HG03439 (cell line): Measurements from ENCODE around the gene ME3.
"Not testable (repeated sequence)": the region's sequence is repeated elsewhere in the genome, so short reads cannot be mapped to it uniquely, and the experiment has no call there.

Experiments used
- ATAC-seq: cut with Tn5 transposase; IDR thresholded peaks from one replicate; pipeline ENCODE4 v1.9.1; 2021; ENCODE audit warnings: mild to moderate bottlenecking, moderate library complexity; ENCODE audit not compliant: unreplicated experiment

The ME3 gene

DNA sequence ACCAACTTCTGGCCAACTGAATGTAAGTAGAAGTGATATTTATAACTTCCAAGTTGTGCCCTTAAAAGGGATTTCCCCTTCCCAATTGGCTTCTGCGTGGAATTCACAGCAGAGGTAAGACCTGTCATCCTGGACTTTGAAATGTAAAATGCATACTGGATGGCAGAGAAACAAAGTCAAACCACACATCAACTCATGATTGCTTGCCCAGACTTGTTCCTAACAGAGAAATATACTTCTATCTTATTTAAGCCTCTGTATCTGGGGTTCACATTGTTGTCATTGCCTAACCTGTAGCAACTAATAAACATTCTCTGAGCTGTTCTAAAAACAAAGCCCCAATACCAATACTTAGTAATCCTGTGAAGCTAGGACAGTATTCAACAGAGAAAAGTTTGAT is 6.2 kb downstream of the ME3 start:
- ATAC-seq = no peak

DNA sequence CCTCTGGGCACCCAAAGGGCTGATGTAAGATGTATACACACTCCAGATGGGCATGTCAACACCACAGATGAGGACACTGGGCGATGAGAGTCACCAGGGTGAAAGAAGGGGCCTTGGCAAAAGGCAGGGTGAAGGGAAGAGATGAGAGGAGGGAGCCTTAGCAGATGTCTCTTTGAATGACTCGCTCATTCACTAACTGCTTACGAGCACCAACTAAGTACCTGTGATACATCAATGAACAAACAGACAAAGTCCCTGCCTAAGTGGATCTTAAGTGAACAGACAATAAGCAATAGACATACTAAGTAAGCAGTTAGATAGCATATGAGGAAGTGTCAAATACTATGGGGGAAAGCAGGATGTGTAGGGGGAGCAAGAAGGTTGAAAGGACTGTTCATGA is 7.5 kb downstream of the ME3 start:
- ATAC-seq = no peak

DNA sequence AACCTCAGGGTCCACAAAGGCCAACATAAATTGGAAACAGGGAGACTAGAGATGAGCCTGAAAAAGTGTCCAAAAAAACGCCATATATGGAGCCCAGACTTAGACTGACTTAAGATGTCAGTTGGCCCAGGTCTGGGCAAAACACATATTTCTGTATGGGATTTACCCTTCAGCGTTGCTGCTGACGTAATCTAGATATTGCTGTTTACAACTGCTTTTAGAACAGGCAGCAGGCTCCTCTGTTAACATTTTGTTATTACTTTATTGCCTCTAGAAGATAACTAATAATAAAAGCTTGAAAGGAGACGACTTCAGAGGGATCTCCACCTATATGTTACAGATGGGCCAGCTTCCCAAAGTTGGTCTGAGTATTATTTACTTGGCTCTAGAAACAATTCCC is 8.7 kb downstream of the ME3 start:
- no peak for ATAC-seq

DNA sequence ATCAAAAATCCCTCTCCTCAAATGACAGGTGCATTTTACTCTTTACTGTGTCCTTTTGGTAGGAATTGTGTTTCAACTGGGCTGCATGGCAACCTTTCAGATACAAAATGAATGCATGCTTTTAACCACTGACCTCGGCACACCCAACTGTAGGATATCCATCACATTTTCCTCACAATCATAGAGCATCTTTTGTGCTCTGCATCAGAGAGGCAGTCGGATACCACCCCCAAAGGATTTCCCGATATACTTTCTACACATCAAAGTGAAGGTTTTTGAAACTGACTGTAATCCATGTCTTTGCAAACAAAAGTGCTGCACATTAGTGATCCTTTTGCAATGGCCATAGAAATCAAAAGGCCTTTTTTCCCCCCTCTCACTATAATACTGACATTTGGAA is 9.1 kb downstream of the ME3 start:
- ATAC-seq = no peak

DNA sequence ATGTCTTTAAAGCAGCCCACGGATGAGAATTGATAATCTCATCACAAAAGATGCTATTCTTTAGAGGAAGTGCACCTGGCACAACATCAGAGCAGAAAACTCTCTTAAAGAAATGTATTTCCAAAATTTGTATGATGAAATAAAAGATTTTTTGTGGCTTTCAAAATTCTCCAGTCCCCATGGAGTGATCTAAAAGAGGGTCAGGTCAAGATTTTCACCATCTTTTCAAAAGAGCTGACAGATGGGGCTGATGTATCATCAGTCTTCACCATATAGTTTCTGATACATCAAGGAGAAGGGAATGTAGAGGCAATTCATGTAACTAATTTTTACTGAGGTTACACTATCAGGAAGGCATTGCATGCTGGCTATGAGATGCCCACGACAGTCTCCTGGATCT is 11.7 kb downstream of the ME3 start:
- no peak for ATAC-seq

DNA sequence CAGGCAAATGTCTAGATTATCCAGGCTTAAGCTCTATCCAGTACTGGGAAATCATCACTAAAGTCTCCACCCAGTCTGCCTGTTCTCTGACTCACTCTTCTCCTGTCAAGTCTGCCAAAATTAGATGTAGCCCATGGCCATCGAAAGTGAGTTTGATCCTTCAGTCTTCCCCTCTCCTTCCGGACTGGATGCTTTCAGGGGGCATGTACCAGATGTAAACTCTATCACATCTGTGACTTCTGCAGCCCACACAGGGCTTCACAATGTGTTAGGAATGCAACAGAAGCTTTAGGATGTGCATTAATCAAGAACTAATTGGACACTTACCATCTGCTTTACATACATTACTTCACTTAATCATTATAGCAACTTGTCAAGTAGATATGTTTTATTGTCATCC is 12.3 kb downstream of the ME3 start:
- no peak for ATAC-seq

DNA sequence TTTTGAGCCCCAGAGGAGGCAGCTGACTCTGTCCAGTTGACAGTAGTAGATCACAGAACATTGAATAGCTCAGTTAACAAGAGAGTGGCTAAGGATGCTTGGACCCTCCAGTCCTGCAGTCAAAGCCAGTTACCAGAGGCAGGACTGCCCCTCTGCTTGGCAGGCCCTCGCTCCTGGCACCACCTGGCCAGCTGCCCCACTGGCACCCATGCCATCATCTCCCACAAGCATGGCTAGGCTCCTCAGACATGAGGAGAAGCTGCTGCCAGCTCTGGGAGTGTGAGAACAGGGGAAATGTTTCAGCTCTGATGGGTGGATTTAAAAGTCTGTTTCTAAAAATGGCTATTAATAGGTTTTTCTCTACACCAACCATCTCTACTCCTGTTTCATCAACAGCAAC is 13.9 kb downstream of the ME3 start:
- ATAC-seq = no peak

DNA sequence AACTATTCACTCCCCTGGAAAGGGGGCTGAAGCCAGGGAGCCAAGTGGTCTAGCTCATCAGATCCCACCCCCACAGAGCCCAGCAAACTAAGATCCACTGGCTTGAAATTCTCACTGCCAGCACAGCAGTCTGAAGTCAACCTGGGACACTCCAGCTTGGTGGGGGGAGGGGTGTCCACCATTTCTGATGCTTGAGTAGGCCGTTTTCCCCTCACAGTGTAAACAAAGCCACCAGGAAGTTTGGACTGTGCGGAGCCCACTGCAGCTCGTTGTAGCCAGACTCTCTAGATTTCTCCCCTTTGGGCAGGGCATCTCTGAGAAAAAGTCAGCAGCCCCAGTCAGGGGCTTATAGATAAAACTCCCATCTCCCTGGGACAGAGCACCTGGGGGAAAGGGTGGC is 27.2 kb downstream of the ME3 start:
- ATAC-seq = not testable (repeated sequence)

DNA sequence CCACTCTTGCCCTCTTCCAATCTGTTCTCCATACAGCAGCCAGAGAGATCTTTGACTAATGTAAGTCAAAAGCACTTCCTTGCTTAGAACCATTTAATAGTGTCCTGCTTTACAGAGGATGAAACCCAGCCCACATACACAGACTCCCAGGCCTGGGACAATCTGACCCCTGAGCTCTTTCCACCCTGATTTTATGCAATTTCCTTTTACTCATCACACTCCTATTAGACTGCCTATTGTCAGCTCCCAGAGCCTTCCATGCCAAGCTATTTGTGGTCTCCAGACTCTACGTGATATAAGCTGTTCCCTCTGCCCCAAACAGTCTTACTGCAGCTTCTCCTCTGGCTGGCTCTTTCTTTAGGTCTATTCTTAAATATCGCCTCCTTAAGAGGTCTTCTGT is 28.1 kb downstream of the ME3 start:
- ATAC-seq = no peak

DNA sequence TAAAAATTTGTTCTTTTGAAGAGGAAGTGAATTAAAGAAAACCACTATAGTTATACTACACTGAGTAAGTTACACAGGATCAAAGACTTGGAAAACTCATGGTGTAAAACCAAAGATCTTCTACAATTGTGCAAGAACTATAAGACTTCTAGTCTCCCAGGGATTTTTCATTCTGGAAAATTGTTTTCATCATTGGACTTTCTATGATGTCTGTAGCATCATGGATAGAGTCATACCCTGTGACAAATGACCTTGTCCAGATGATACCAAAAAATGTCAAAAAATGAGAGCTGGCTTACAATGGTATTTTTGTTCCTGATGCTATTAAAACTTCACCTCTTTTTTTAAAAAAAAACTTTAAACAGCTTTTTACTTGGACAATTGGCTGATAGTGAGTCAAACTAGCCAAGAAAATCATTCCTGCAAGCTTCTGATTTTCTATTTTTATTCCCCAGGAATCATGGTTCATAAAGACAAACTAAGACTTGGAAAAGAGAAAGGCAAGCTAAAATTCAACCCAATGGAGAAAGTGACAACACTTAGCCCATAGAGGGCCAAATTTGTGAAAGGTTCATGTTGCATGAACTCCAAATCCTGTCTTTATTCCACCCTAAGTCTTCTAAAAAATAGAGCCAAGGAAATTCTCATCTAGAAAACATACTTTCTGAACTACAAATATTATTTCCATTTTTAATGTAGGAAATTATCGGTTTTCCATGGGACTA is 30.7 kb downstream of the ME3 start:
- ATAC-seq = no peak

DNA sequence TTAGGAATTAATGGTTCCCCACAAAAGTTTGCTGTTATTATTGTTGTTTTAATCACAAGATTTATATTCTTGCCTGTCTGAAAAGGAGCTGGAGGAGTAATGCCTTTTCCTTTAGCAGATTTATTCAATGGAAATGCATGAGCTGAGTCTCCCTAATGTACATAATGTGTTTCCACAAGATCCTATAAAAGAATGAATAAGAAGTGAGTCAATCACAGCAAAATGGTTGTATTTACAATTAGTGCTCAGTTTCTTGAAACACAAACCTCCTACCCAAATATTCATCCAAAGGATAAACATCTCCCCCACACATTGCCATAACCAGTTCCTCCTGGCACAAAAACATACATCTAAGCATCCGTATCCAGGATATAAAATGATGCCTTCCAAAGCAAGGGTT is 33.3 kb downstream of the ME3 start:
- no peak for ATAC-seq

DNA sequence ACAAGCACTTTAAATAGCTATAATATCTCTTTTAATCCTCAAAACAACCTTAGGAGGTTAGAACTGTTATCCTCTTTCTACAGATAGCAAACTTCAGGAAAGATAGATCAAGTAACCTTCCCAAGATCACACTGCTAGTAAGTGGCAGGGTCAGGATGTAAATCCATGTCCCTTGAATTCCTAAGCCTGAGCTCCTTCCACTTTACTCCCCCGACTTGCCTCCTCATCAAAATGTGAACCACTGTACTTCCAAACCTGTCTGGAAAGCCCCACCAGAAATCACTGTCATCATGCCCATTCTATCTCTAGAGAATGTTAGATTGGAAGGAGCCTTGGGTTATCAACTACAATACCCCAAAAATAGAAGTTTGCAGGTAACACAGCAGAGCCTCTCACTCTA is 33.7 kb downstream of the ME3 start:
- ATAC-seq = no peak

DNA sequence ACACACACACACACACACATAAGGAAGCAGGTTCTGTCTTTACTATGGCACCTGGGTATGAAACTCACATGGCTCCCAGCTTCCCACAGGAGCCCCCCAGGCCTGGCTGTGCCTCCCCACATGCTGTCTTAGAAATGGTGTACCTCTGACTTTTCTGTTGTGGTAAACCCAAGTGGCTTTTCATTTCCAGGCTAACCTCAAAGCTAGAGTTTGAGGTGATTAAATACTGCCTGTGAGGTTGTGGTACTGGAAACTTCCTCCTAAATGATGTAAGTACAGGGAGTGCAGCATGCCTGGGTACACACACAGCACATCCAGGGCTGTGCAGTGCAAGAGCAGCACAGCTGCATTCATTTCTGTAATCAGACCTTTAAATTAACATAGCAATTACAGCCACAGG is 34.4 kb downstream of the ME3 start:
- no peak for ATAC-seq

DNA sequence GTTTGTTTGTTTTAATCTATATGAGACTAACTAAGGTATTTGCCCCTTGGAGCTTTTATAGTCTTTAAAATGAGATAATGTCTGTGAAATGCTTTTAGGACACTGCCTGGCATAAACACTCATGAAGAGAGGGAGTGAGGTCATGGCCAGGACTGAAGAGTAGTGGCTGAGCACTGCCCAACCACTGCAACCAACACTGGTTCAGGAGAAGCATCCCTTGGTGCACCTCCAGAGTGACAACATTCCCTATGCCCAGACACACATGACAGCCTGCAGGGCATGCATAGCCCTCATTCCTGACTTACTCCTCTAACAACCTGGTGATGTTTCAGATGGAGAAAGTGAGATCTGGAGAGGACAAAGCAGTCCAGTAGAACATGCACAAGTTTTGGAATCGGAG is 36.1 kb downstream of the ME3 start:
- no peak for ATAC-seq

DNA sequence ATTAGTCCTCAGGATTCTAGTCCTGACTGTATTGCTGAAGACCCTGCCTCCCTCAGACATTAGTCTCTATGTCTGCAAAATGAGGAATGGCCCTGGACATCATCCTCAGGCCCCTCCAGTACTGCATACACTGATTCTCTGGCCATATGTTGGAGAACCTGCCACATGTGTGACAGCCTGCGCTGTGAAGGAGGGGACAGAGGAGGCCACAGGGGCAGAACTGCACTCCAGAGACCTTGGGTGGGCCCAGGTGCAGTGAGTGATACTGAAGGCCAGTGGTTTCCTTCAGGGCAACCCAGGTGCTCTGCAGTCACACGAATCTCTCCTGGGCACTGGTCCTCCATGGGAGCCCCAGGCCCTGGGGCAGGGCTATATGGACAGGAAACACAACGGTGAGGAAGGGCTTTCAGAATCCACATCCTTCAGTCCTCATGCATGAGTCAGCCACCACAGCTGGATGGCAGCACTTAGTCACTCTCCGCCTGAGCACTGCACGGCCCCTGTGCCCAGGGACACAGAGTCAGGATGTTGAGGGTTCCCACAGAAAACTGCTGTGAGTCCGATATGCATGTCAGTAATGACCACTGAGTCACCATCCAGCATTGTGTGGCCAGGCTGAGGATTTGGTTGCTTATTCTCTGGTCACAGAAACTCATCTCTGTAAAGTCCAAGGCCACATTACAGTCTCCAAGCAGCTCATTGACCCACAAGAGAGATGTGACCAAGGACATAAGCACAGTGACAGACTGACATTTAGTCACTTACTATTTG is 39.7 kb downstream of the ME3 start:
- ATAC-seq = no peak

DNA sequence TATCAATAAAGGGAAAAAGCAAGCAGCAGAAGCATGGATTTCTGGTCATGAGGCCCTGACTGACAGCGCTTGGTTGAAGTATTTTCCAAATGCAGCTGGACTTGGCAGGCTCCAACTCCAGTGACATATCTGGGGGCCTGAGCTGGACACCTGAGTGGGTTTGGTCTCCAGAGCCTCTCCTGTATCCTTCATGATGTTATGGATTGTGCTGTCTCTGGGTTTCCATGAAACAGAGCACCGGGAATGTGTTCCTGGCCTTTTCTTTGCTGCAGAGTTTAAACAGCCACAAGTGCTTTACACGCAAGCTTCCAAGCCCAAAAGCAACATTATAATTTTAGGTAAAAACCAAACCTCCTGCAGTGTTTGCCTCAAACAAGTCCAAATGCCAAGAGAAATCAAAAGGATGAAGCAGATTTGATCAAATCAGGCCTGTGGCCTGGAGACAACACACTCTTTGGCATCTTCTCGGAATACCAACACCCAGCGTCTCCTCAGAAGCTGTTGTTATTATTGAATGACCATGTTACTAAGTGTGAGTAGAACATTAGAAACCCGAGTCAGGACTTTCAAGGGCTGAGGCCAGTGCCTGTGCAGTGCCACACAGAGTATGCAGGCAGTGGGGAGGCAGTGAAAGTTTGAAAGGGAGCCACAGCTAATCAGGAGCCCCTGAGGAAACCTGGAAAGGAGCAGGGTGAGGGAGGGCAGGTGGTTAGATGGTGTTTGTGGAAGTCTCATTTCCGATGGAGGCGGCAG is 42.0 kb downstream of the ME3 start:
- ATAC-seq = no peak

DNA sequence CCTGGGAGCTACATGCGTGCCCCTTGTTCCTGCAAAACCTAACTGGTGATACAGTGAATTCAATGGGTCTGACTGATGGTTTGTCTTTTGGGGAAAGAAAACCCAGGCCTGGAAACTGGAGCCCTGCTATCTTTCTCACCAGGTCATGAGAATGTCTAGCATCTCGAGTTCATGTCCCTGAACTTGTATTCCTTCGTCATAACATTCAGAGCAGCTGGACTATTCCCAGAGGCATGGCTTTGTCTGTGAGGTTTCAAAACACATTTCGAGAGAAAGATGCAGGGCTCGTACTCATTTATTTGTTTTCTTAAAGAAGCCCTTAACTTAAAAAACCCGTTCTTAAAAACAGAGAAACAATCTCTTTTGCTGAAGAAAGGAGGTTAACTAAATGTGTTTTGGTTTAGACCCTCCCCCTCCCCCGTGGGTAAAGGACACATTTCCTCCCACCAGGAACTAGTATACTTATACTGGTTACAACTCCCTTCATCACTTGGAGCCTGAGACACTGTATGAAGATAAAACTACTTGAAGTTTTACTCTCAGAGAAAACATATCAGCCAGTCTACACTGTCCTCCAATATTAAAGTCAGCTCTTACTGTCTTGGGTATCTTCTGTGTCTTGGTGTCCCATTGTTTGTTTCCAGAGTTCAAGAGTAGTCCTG is 43.2 kb downstream of the ME3 start:
- no peak for ATAC-seq

DNA sequence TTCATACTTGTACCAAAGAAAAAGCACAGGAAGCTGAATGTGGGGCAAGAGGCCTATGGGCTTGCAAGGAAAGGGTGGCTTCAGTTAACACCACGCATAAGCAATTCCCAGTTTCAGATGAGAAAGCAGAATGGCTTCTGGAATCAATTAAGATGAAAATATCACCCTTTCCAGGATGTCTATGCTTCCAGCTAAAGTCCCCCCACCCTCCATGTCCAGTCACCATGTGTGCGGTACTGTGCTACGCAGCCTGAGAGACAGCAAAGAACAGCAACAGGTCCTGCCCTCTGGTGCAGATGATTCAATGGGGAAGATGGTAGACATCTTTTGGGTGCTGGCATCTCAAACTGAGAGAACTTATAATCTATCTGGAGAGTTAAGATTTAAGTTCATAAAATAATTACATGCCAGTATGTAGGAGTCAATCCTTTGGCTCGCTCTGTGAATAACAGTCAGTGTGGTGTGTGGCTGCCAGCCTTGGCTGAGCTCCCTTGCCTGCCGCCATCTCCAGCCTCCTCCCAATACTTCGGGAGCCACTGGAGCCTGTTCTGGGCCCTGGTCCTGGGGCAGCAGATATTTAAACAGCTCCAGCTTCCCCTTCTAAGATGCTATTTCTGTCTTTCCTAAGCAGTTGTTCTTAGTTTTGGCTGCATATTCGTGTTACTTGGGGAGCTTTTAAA is 44.5 kb downstream of the ME3 start:
- ATAC-seq = no peak

DNA sequence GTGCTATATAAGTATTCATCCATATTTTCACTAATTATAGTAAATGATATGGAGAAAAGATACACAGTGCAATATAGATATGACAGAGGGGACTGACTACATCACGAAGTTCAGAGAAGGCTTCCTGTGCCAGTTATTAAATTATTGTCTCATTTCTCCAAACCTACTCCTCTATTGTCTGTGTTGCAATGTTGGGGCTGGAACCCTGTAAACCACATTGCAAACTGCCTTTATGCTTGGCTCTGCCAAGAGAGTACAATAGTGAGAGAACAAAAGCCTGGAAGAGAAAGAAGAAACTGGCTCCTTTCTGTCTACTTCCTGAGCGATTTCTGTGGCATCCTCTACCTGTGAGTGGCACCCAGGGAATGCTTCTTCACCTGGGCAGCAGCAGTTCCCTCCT is 46.4 kb downstream of the ME3 start:
- no peak for ATAC-seq

DNA sequence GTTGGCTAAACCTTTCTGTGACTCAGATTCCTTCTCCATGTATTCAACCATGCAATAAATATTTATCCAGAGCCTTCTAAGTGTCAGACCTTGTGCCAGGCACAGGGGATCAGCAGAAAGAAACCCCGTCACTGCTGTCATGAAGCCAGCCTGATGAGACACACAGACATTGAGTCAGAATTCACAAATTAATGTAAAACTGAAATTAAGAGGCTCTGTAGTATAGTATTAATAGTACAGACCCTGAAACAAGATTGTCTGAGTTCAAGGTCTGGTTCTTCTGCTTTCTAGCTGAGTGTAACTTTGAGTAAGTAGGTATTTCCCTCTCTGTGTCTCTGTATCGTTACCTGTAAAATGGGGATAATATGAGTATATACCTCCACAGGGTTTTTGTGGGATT is 46.9 kb downstream of the ME3 start:
- no peak for ATAC-seq

DNA sequence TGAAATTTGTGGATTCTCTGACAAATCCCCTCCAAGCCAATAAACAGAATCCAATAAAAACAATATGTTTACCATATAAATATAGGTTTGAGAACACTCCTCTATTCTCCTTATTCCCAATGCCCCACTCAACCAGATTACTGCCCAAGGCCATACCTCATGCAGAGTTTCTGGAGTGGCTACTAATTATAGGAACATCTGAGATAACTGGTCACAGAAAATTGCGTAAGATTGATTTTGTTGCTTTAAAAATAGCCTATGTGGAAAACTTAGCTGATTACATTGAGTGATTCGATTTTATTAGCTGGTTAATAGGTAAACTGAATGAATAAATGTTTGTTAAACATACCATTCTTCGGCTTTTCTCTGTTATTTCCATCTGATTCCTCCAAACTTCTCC is 48.0 kb downstream of the ME3 start:
- ATAC-seq = no peak
